ENCODE data around the gene GNAO1. TPM values are rescaled to one million over a fixed set of nuclear protein-coding genes. Genes with fewer than 3 reads are reported as not detected.

GNAO1 gene
- total RNA-seq, 1 donor from 2014 or later: 250 TPM

GRCh38 chr16:56307534-56307873 lies 116.2 kb downstream of the GNAO1 start:
- DNase-seq: no peak
- peaks cover 13% of the 10 kb centered on the region for H3K36me3 Mint-ChIP-seq (ENCODE audit: unreplicated experiment)
- no peak overlapping the region for H3K4me3 Mint-ChIP-seq (ENCODE audit: unreplicated experiment)
- H3K27me3 Mint-ChIP-seq (ENCODE audit: unreplicated experiment): peaks cover 11% of the 10 kb centered on the region
- H3K27ac Mint-ChIP-seq (ENCODE audit: unreplicated experiment): no peak overlapping the region
- TF ChIP-seq CTCF (IDR thresholded peaks at IDR 0.05; ENCODE audit: partially characterized antibody, unreplicated experiment): no peak
- H3K4me1 Mint-ChIP-seq (ENCODE audit: low read depth, unreplicated experiment): peaks cover 11% of the 10 kb centered on the region
- H3K9me3 Mint-ChIP-seq (ENCODE audit: unreplicated experiment): peaks cover 15% of the 10 kb centered on the region

GRCh38 chr16:56309008-56309407 lies 117.7 kb downstream of the GNAO1 start:
- no peak for DNase-seq
- Mint-ChIP-seq H3K4me1 (ENCODE audit: low read depth, unreplicated experiment) (peaks cover 6% of the 10 kb centered on the region), H3K9me3 (ENCODE audit: unreplicated experiment) (peaks cover 13% of the 10 kb centered on the region), H3K27ac (ENCODE audit: unreplicated experiment) (no peak overlapping the region), H3K27me3 (ENCODE audit: unreplicated experiment) (peaks cover 11% of the 10 kb centered on the region), H3K4me3 (ENCODE audit: unreplicated experiment) (no peak overlapping the region), H3K36me3 (ENCODE audit: unreplicated experiment) (peaks cover 13% of the 10 kb centered on the region)
- TF ChIP-seq CTCF (IDR thresholded peaks at IDR 0.05; ENCODE audit: partially characterized antibody, unreplicated experiment): no peak

- H3K4me1 Mint-ChIP-seq (ENCODE audit: low read depth, unreplicated experiment): peaks cover 3% of the 10 kb centered on the region
- H3K27me3 Mint-ChIP-seq (ENCODE audit: unreplicated experiment): peaks cover 6% of the 10 kb centered on the region
- H3K36me3 Mint-ChIP-seq (ENCODE audit: unreplicated experiment): peaks cover 7% of the 10 kb centered on the region
- DNase-seq: no peak
- H3K9me3 Mint-ChIP-seq (ENCODE audit: unreplicated experiment): peaks cover 8% of the 10 kb centered on the region
- no peak for TF ChIP-seq CTCF (IDR thresholded peaks at IDR 0.05; ENCODE audit: partially characterized antibody, unreplicated experiment)
- no peak overlapping the region for H3K4me3 Mint-ChIP-seq (ENCODE audit: unreplicated experiment)
- no peak overlapping the region for H3K27ac Mint-ChIP-seq (ENCODE audit: unreplicated experiment)
Measured at GRCh38 chr16:56310690-56311089, 119.4 kb downstream of the GNAO1 start.

- DNase-seq: no peak
- Mint-ChIP-seq H3K4me3 (ENCODE audit: unreplicated experiment) (no peak overlapping the region), H3K27me3 (ENCODE audit: unreplicated experiment) (peaks cover 4% of the 10 kb centered on the region), H3K27ac (ENCODE audit: unreplicated experiment) (no peak overlapping the region), H3K9me3 (ENCODE audit: unreplicated experiment) (peaks cover 8% of the 10 kb centered on the region), H3K36me3 (ENCODE audit: unreplicated experiment) (peaks cover 7% of the 10 kb centered on the region), H3K4me1 (ENCODE audit: low read depth, unreplicated experiment) (peaks cover 3% of the 10 kb centered on the region)
- TF ChIP-seq CTCF (IDR thresholded peaks at IDR 0.05; ENCODE audit: partially characterized antibody, unreplicated experiment): no peak
Measured at GRCh38 chr16:56311208-56312027, 120.1 kb downstream of the GNAO1 start.

GRCh38 chr16:56312028-56312300 lies 120.7 kb downstream of the GNAO1 start:
- Mint-ChIP-seq H3K9me3 (ENCODE audit: unreplicated experiment) (peaks cover 8% of the 10 kb centered on the region), H3K27ac (ENCODE audit: unreplicated experiment) (no peak overlapping the region), H3K4me1 (ENCODE audit: low read depth, unreplicated experiment) (peaks cover 3% of the 10 kb centered on the region), H3K36me3 (ENCODE audit: unreplicated experiment) (peaks cover 7% of the 10 kb centered on the region), H3K4me3 (ENCODE audit: unreplicated experiment) (no peak overlapping the region), H3K27me3 (ENCODE audit: unreplicated experiment) (peaks cover 4% of the 10 kb centered on the region)
- no peak for TF ChIP-seq CTCF (IDR thresholded peaks at IDR 0.05; ENCODE audit: partially characterized antibody, unreplicated experiment)
- no peak for DNase-seq
